ENCODE measurements around the gene GNG7.
"Not testable (repeated sequence)": the region's sequence is repeated elsewhere in the genome, so short reads cannot be mapped to it uniquely, and the experiment has no call there.

Gene GNG7

GRCh38 chr19:2715470-2716274, 13.2 kb upstream of the GNG7 start:
- no peak for DNase-seq (ENCODE audit: low spot score)
- no peak overlapping the region for H3K4me3 ChIP-seq
- no peak overlapping the region for H3K27ac ChIP-seq
- no peak for TF ChIP-seq CTCF (IDR thresholded peaks at IDR 0.05)

- no peak overlapping the region for H3K27ac ChIP-seq
- no peak overlapping the region for H3K4me3 ChIP-seq
- TF ChIP-seq CTCF (IDR thresholded peaks at IDR 0.05): no peak
- no peak for DNase-seq (ENCODE audit: low spot score)
These were observed 12.2 kb upstream of the GNG7 start for GRCh38 chr19:2714531-2715269.

- not testable (repeated sequence) for H3K4me3 ChIP-seq; H3K27ac ChIP-seq; DNase-seq (ENCODE audit: low spot score)
These were observed 11.6 kb upstream of the GNG7 start for GRCh38 chr19:2714102-2714501.

GRCh38 chr19:2713170-2713569, 10.7 kb upstream of the GNG7 start:
- DNase-seq (ENCODE audit: low spot score); H3K4me3 ChIP-seq; H3K27ac ChIP-seq: not testable (repeated sequence)

GRCh38 chr19:2711875-2712205, 9.3 kb upstream of the GNG7 start:
- no peak for TF ChIP-seq CTCF (IDR thresholded peaks at IDR 0.05)
- no peak for DNase-seq (ENCODE audit: low spot score)
- Histone ChIP-seq H3K27ac (no peak overlapping the region), H3K4me3 (no peak overlapping the region)

- TF ChIP-seq CTCF (IDR thresholded peaks at IDR 0.05): no peak
- no peak overlapping the region for H3K4me3 ChIP-seq
- DNase-seq (ENCODE audit: low spot score): no peak
- no peak overlapping the region for H3K27ac ChIP-seq
These were observed 8.8 kb upstream of the GNG7 start for GRCh38 chr19:2711172-2711874.

- TF ChIP-seq CTCF (IDR thresholded peaks at IDR 0.05): no peak
- no peak for DNase-seq (ENCODE audit: low spot score)
- no peak overlapping the region for H3K27ac ChIP-seq
- H3K4me3 ChIP-seq: no peak overlapping the region
These were observed 3.8 kb upstream of the GNG7 start for GRCh38 chr19:2706251-2706650.

Data from coronary artery (tissue), 2 donors.